Inflammatory macrophage treated with lipopolysaccharide for 4 hours (primary cell): ENCODE data around the gene TDRD5.

Source experiments
- DNase-seq: peaks from one replicate; pipeline ENCODE4 v3.0.0-alpha.2; 2020

TDRD5 gene

GRCh38 chr1:179591592-179592580 lies at the start of gene TDRD5:
TDRD5 (plus strand) TSS chr1:179591832; CDS start chr1:179592616, 784 bp downstream.
- no peak for DNase-seq

GRCh38 chr1:179545321-179545720 lies 46.3 kb upstream of the TDRD5 start:
- no peak for DNase-seq

GRCh38 chr1:179547021-179547535 lies 44.6 kb upstream of the TDRD5 start:
- no peak for DNase-seq

GRCh38 chr1:179548666-179549367 lies 42.8 kb upstream of the TDRD5 start:
- no peak for DNase-seq

- DNase-seq = no peak
Measured at GRCh38 chr1:179549368-179549700, 42.3 kb upstream of the TDRD5 start.

- no peak for DNase-seq
Measured at GRCh38 chr1:179550746-179551682, 40.6 kb upstream of the TDRD5 start.

- DNase-seq = no peak
Measured at GRCh38 chr1:179554427-179554826, 37.2 kb upstream of the TDRD5 start.

- no peak for DNase-seq
Measured at GRCh38 chr1:179558078-179558477, 33.6 kb upstream of the TDRD5 start.

- DNase-seq = no peak
Measured at GRCh38 chr1:179575497-179576314, 15.9 kb upstream of the TDRD5 start, which contains the start of gene NPHS2. NPHS2 (minus strand) TSS chr1:179575948; CDS start chr1:179575864, 84 bp downstream.

- DNase-seq = no peak
Measured at GRCh38 chr1:179576509-179576908, 15.1 kb upstream of the TDRD5 start.

GRCh38 chr1:179583771-179584320 lies 7.8 kb upstream of the TDRD5 start:
- DNase-seq = no peak

GRCh38 chr1:179586107-179586823 lies 5.4 kb upstream of the TDRD5 start:
- no peak for DNase-seq

GRCh38 chr1:179587336-179587735 lies 4.3 kb upstream of the TDRD5 start:
- no peak for DNase-seq

- no peak for DNase-seq
Measured at GRCh38 chr1:179588425-179589024, 3.1 kb upstream of the TDRD5 start.

GRCh38 chr1:179589509-179589908 lies 2.1 kb upstream of the TDRD5 start:
- DNase-seq = no peak

- no peak for DNase-seq
Measured at GRCh38 chr1:179590671-179591070, 961 bp upstream of the TDRD5 start.

GRCh38 chr1:179591253-179591591 lies 410 bp upstream of the TDRD5 start:
- no peak for DNase-seq

- DNase-seq = no peak
Measured at GRCh38 chr1:179598631-179599030, 7.0 kb downstream of the TDRD5 start.

- DNase-seq = peak; percentile 22
Measured at GRCh38 chr1:179599623-179600249, 8.1 kb downstream of the TDRD5 start.

- no peak for DNase-seq
Measured at GRCh38 chr1:179601093-179601492, 9.5 kb downstream of the TDRD5 start.
